Measurements from ENCODE around the gene MOB3A.

MOB3A gene

GRCh38 chr19:2140138-2140569 is 44.0 kb upstream of the MOB3A start:
- H3K27me3 ChIP-seq (ENCODE audit: control insufficient read depth in 1 of 2, insufficient read depth in 1 of 2, low read length in 2 of 2) = no peaks in the 10 kb centered on the region
- no peak overlapping the region for H4K8ac ChIP-seq (ENCODE audit: low read length)
- H2BK15ac ChIP-seq (ENCODE audit: low read depth, poor library complexity, severe bottlenecking) = no peak overlapping the region
- H2BK5ac ChIP-seq (ENCODE audit: low read depth, low read length, poor library complexity, severe bottlenecking) = no peak overlapping the region
- H2AFZ ChIP-seq (ENCODE audit: low read depth, low read length) = no peak overlapping the region
- no peak overlapping the region for H4K91ac ChIP-seq (ENCODE audit: low read length)
- no peak overlapping the region for H3K9ac ChIP-seq (ENCODE audit: low read length)
- no peak overlapping the region for H2BK120ac ChIP-seq (ENCODE audit: low read depth, low read length)
- no peak overlapping the region for H3K23ac ChIP-seq (ENCODE audit: low read length in 2 of 2)
- DNase-seq = no peak
- 95% methylated on average over 14 of the region's 14 CpGs for WGBS
- H3K4me1 ChIP-seq (ENCODE audit: control insufficient read depth, insufficient read depth, low read depth, low read length) = peaks cover 11% of the 10 kb centered on the region
- no peak overlapping the region for H3K18ac ChIP-seq (ENCODE audit: low read depth in 1 of 2, low read length in 2 of 2)
- H3K14ac ChIP-seq (ENCODE audit: low read length in 2 of 2) = no peak overlapping the region
- no peak overlapping the region for H3K4ac ChIP-seq (ENCODE audit: low read depth in 1 of 2, low read length in 2 of 2)
- peaks cover 23% of the 10 kb centered on the region for H3K79me1 ChIP-seq (replicated peaks; ENCODE audit: low read length, poor library complexity, severe bottlenecking)
- H3K4me3 ChIP-seq (ENCODE audit: insufficient read depth in 1 of 2, low read depth in 1 of 2, low read length in 2 of 2) = no peak overlapping the region
- H2AK5ac ChIP-seq (ENCODE audit: low read length, severe bottlenecking) = no peak overlapping the region
- no peak overlapping the region for H3K4me2 ChIP-seq (ENCODE audit: low read length, poor library complexity, severe bottlenecking)
- peaks cover 47 to 69% of the 10 kb centered on the region in 2 experiments for H3K36me3 ChIP-seq (ENCODE audit: control insufficient read depth in 1 of 2, insufficient read depth in 2 of 2, low read depth in 1 of 2, low read length in 2 of 2)
- no peak overlapping the region for H2BK12ac ChIP-seq (ENCODE audit: low read length in 2 of 2)
- no peak overlapping the region for H3K27ac ChIP-seq (ENCODE audit: low read length, poor library complexity, severe bottlenecking)
- H3K9me3 ChIP-seq (ENCODE audit: control insufficient read depth, low read length) = no peaks in the 10 kb centered on the region

GRCh38 chr19:2139385-2140137 is 43.4 kb upstream of the MOB3A start:
- H3K79me1 ChIP-seq (replicated peaks; ENCODE audit: low read length, poor library complexity, severe bottlenecking) = peaks cover 23% of the 10 kb centered on the region
- no peak overlapping the region for H3K4ac ChIP-seq (ENCODE audit: low read depth in 1 of 2, low read length in 2 of 2)
- H3K9ac ChIP-seq (ENCODE audit: low read length) = no peak overlapping the region
- peaks cover 44 to 68% of the 10 kb centered on the region in 2 experiments for H3K36me3 ChIP-seq (ENCODE audit: control insufficient read depth in 1 of 2, insufficient read depth in 2 of 2, low read depth in 1 of 2, low read length in 2 of 2)
- no peak overlapping the region for H2AK5ac ChIP-seq (ENCODE audit: low read length, severe bottlenecking)
- H3K23ac ChIP-seq (ENCODE audit: low read length in 2 of 2) = no peak overlapping the region
- H3K4me1 ChIP-seq (ENCODE audit: control insufficient read depth, insufficient read depth, low read depth, low read length) = peaks cover 9% of the 10 kb centered on the region
- no peak overlapping the region for H3K4me3 ChIP-seq (ENCODE audit: insufficient read depth in 1 of 2, low read depth in 1 of 2, low read length in 2 of 2)
- H3K14ac ChIP-seq (ENCODE audit: low read length in 2 of 2) = no peak overlapping the region
- H2BK15ac ChIP-seq (ENCODE audit: low read depth, poor library complexity, severe bottlenecking) = no peak overlapping the region
- H4K91ac ChIP-seq (ENCODE audit: low read length) = peak overlapping the region; percentile 28
- H3K18ac ChIP-seq (ENCODE audit: low read depth in 1 of 2, low read length in 2 of 2) = no peak overlapping the region
- H3K9me3 ChIP-seq (ENCODE audit: control insufficient read depth, low read length) = no peaks in the 10 kb centered on the region
- H2AFZ ChIP-seq (ENCODE audit: low read depth, low read length) = no peak overlapping the region
- no peaks in the 10 kb centered on the region for H3K27me3 ChIP-seq (ENCODE audit: control insufficient read depth in 1 of 2, insufficient read depth in 1 of 2, low read length in 2 of 2)
- H3K4me2 ChIP-seq (ENCODE audit: low read length, poor library complexity, severe bottlenecking) = no peak overlapping the region
- 92% methylated on average over 18 of the region's 22 CpGs for WGBS
- no peak for DNase-seq
- no peak overlapping the region for H2BK12ac ChIP-seq (ENCODE audit: low read length in 2 of 2)
- H4K8ac ChIP-seq (ENCODE audit: low read length) = no peak overlapping the region
- H2BK120ac ChIP-seq (ENCODE audit: low read depth, low read length) = no peak overlapping the region
- no peak overlapping the region for H2BK5ac ChIP-seq (ENCODE audit: low read depth, low read length, poor library complexity, severe bottlenecking)
- no peak overlapping the region for H3K27ac ChIP-seq (ENCODE audit: low read length, poor library complexity, severe bottlenecking)

GRCh38 chr19:2138061-2138728 is 42.1 kb upstream of the MOB3A start:
- H2AK5ac ChIP-seq (ENCODE audit: low read length, severe bottlenecking) = no peak overlapping the region
- H3K14ac ChIP-seq (ENCODE audit: low read length in 2 of 2) = no peak overlapping the region
- no peak overlapping the region for H3K27ac ChIP-seq (ENCODE audit: low read length, poor library complexity, severe bottlenecking)
- 97% methylated on average over 23 of the region's 23 CpGs for WGBS
- no peak overlapping the region for H2AFZ ChIP-seq (ENCODE audit: low read depth, low read length)
- no peak overlapping the region for H4K91ac ChIP-seq (ENCODE audit: low read length)
- H2BK15ac ChIP-seq (ENCODE audit: low read depth, poor library complexity, severe bottlenecking) = no peak overlapping the region
- peaks cover 44 to 69% of the 10 kb centered on the region in 2 experiments for H3K36me3 ChIP-seq (ENCODE audit: control insufficient read depth in 1 of 2, insufficient read depth in 2 of 2, low read depth in 1 of 2, low read length in 2 of 2)
- H2BK120ac ChIP-seq (ENCODE audit: low read depth, low read length) = no peak overlapping the region
- H2BK5ac ChIP-seq (ENCODE audit: low read depth, low read length, poor library complexity, severe bottlenecking) = no peak overlapping the region
- no peaks in the 10 kb centered on the region for H3K9me3 ChIP-seq (ENCODE audit: control insufficient read depth, low read length)
- no peak overlapping the region for H3K23ac ChIP-seq (ENCODE audit: low read length in 2 of 2)
- no peak for DNase-seq
- no peak overlapping the region for H3K18ac ChIP-seq (ENCODE audit: low read depth in 1 of 2, low read length in 2 of 2)
- no peak overlapping the region for H3K4me2 ChIP-seq (ENCODE audit: low read length, poor library complexity, severe bottlenecking)
- peaks cover 7% of the 10 kb centered on the region for H3K4me1 ChIP-seq (ENCODE audit: control insufficient read depth, insufficient read depth, low read depth, low read length)
- H3K9ac ChIP-seq (ENCODE audit: low read length) = no peak overlapping the region
- no peak overlapping the region for H3K4ac ChIP-seq (ENCODE audit: low read depth in 1 of 2, low read length in 2 of 2)
- H4K8ac ChIP-seq (ENCODE audit: low read length) = no peak overlapping the region
- H2BK12ac ChIP-seq (ENCODE audit: low read length in 2 of 2) = no peak overlapping the region
- peaks cover 23% of the 10 kb centered on the region for H3K79me1 ChIP-seq (replicated peaks; ENCODE audit: low read length, poor library complexity, severe bottlenecking)
- H3K4me3 ChIP-seq (ENCODE audit: insufficient read depth in 1 of 2, low read depth in 1 of 2, low read length in 2 of 2) = no peak overlapping the region
- no peaks in the 10 kb centered on the region for H3K27me3 ChIP-seq (ENCODE audit: control insufficient read depth in 1 of 2, insufficient read depth in 1 of 2, low read length in 2 of 2)

GRCh38 chr19:2136796-2137195 is 40.7 kb upstream of the MOB3A start:
- Histone ChIP-seq H3K14ac (ENCODE audit: low read length in 2 of 2) (no peak overlapping the region), H4K91ac (ENCODE audit: low read length) (no peak overlapping the region), H2AK5ac (ENCODE audit: low read length, severe bottlenecking) (no peak overlapping the region), H4K8ac (ENCODE audit: low read length) (no peak overlapping the region), H3K79me1 (replicated peaks; ENCODE audit: low read length, poor library complexity, severe bottlenecking) (peaks cover 35% of the 10 kb centered on the region), H2BK12ac (ENCODE audit: low read length in 2 of 2) (no peak overlapping the region), H3K9ac (ENCODE audit: low read length) (no peak overlapping the region), H2BK15ac (ENCODE audit: low read depth, poor library complexity, severe bottlenecking) (no peak overlapping the region), H3K4me2 (ENCODE audit: low read length, poor library complexity, severe bottlenecking) (no peak overlapping the region), H2AFZ (ENCODE audit: low read depth, low read length) (no peak overlapping the region), H2BK120ac (ENCODE audit: low read depth, low read length) (no peak overlapping the region), H3K27ac (ENCODE audit: low read length, poor library complexity, severe bottlenecking) (no peak overlapping the region), H3K23ac (ENCODE audit: low read length in 2 of 2) (no peak overlapping the region), H3K27me3 (ENCODE audit: control insufficient read depth in 1 of 2, insufficient read depth in 1 of 2, low read length in 2 of 2) (no peaks in the 10 kb centered on the region), H2BK5ac (ENCODE audit: low read depth, low read length, poor library complexity, severe bottlenecking) (no peak overlapping the region), H3K4ac (ENCODE audit: low read depth in 1 of 2, low read length in 2 of 2) (no peak overlapping the region), H3K36me3 (ENCODE audit: control insufficient read depth in 1 of 2, insufficient read depth in 2 of 2, low read depth in 1 of 2, low read length in 2 of 2) (peaks cover 53 to 79% of the 10 kb centered on the region in 2 experiments), H3K18ac (ENCODE audit: low read depth in 1 of 2, low read length in 2 of 2) (no peak overlapping the region), H3K4me3 (ENCODE audit: insufficient read depth in 1 of 2, low read depth in 1 of 2, low read length in 2 of 2) (no peak overlapping the region), H3K4me1 (ENCODE audit: control insufficient read depth, insufficient read depth, low read depth, low read length) (peaks cover 9% of the 10 kb centered on the region), H3K9me3 (ENCODE audit: control insufficient read depth, low read length) (no peaks in the 10 kb centered on the region)
- no peak for DNase-seq
- 98% methylated on average over 23 of the region's 23 CpGs for WGBS

All from mesenchymal stem cell (in vitro differentiated cells and primary cell).